Activated CD4-positive, alpha-beta T cell treated with anti-CD3 and anti-CD28 coated beads, Interleukin-2, amount 50 U/mL, for 1 hour (primary cell): ENCODE results near the gene SDHB.

Experiments used
- DNase-seq: peaks from one replicate; pipeline ENCODE4 v3.0.0-alpha.2; 2020

The SDHB gene

DNA sequence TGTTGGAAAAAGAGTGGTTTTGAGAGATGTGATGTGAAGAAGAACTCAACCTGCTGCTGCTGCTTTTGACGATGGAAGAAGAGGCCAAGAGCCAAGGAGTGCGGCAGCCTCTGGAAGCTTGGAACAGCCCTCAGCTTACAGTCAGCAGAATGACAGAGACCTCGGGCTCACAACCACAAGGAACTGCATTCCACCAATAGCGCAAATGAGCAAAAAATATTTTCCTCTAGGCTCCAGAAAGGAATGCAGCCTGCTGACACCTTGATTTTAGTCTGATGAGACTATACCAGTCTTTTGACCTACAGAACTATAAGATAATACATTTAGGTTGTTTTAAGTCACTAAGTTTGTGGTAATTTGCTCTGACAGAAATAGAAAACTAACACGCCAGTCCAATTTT is 10.2 kb downstream of the SDHB start:
- DNase-seq: no peak

DNA sequence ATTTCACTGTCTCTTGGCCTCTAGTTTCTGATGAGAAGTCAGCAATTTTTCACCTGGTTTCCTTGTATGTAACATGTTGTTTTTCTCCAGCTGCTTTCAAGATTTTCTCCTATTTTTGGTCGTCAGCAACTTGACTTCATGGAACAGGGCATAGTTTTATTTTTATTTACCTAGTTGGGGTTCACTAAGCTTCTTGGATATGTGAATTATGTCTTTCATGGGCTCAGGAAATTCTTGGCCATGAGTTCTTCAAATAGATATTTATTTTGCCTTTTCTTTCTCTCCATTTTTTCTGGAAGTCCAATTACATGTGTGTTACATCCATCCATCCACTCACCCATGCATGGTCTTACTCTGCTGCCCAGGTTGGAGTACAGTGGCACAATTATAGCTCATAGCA is 13.7 kb downstream of the SDHB start:
- DNase-seq: no peak

DNA sequence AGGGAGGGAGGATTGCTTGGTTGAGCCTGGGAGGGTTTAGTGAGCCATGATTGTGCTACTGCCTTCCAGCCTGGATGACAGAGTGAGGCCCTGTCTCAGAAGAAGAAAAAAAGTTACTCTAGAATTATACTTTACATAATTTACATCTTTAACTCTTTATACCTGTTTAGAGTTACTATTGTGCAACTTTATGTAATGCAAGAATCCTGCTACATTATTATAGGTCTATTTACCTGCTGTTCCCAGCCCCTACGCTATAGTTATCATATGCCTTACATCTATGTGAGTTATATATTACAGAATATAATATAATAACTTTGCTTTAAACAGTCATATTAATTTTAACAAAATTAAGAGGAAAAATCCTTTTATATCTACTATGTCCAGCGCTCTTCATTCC is 14.3 kb downstream of the SDHB start:
- no peak for DNase-seq

DNA sequence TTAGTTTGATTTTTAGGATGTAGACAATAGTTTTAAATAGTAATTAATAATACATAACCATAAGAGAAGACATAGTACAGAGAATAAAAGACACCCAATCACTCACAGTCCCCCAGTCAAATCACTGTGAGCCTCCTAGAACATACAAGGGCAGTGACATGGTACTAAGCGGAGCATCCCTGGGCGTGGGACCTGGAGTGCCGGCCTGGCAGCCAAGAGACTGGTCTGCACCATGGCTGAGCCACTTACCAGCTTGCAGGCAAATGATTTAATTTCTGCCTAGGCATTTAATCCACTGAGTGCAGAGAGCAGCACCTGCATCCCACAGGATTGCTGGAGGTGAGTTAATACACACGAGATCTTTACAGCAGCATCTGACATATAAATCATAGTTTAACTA is 20.4 kb downstream of the SDHB start:
- no peak for DNase-seq

DNA sequence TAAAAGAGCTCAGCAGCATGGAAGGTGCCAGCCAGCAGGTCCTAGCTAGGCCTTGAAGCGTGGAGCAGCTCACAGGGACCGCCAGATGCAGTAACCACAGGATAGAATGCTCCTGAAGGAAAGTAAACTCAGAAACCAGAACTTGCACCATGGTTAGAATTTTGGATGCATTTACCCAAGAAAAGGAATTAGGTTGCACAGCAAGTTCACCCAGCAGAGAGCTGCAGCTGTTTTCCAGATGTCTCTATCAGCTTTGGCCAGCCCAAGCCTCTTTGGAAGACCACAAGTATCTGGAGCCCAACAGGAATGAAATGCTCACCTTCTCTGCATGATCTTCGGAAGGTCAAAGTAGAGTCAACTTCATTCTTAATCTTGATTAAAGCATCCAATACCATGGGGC is 21.1 kb downstream of the SDHB start:
- DNase-seq: no peak

DNA sequence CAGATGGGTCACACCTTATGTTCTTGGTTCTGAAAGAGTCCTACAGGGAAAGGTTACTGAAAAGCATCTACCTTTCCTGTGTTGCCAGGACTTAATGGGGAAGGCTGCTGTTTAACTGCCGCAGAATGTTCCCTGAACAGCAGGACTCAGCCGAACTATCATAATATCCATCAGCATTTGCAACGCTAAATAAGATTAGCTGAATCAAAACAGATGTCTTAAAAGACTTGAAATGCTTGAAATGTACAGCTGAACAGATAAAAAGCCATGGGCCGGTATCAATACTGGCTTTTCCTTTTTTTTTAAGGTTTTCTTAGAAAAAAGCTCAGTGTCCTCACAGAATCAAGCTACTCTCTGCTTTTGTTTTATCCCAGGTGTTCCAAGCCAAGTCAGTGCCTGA is 22.4 kb downstream of the SDHB start:
- no peak for DNase-seq

DNA sequence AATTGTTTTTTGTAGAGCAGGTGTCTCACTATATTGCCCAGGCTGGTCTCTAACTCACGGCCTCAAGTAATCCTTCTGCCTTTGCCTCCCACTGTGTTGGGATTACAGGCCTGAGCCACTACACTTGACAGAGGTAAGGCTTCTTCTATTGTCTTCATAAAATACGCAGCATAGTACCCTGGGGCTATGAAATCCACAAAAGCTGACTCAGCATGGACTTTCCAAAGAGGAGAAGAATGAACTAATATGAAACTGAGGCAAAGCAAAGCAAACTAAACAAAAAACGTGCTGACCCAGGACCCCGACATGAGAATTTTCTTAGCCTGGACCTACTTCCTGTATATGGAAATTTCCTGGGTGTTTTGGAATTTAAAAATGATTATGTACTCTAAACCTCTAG is 23.6 kb downstream of the SDHB start:
- DNase-seq: no peak

DNA sequence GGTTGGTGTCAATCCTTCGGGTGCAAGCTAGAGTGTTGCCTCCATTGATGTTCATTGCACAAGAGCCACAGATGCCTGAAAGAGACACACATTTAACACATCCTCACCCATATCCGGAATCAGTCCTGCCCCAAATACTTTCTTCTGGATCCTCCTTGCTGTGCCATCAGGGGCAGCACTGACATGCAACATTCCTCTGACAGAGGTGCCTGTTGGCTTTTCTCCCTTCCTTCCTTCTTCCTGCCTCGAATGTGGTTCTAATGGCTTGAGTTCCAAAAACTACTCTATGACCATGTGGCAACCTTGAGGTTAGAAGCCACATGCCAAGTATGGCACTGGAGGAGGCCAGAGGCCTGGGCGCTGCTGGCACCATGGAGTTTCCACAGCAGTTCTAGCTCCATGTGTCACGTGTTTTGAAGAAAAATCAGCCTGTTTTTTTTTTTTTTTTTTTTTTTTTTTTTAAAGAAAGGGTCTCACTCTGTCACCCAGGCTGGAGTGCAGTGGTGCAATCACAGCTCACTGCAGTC is 25.1 kb downstream of the SDHB start:
- DNase-seq: no peak

DNA sequence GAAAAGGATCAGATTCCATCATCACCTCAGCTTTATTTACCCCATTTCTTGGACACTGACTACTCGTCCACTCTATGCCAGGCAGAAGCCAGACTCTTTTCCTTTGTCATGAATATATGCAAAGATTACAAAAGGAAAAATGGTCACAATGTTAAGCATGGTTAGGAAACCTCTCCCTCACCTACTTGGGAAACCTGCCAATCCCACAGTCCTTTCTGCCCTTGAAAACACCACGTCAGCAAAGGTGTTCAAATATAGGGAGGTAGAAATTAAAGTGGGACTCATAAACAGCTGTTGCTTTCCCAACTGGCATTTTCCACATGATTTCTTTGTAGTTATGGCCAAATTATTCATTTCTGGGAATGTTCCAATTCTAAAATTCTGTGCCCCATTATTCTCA is 25.9 kb downstream of the SDHB start:
- DNase-seq: no peak

DNA sequence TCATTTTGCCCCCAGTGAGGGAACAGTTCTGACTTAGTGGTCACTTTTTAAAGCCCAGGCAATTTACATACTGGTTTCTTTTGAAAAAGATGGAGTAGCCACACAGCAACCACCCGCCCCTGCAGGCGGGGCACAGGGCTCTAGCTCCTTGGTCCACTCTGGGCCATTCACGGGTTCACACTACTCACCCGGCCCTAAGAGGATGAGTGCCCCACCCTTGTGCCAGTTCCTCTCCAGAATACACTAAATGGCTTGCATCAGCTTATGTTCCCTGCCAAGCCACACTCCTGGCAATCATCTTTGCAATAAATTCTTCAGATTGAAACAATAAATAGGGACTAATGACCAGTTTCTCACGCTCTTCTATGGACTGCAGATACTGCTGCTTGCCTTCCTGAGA is 26.4 kb downstream of the SDHB start:
- no peak for DNase-seq

DNA sequence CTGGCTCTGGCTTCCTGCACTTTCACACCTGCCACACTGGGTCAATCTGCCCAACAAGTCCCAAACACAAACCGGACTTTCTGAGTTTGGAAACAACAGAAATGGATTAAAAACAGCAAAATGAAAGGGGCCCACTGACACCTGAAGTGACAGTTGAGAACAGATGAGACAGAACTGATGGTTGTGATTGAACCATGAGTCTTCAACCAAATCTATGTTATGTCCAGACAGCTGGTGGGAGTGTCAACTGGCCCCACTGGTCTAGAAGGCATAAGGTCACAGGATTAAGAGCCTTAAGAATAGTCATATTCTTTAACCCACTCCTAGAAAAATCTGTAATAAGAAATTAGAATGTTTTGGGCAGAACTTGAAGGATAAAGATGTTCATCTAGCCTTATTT is 29.1 kb downstream of the SDHB start:
- no peak for DNase-seq

DNA sequence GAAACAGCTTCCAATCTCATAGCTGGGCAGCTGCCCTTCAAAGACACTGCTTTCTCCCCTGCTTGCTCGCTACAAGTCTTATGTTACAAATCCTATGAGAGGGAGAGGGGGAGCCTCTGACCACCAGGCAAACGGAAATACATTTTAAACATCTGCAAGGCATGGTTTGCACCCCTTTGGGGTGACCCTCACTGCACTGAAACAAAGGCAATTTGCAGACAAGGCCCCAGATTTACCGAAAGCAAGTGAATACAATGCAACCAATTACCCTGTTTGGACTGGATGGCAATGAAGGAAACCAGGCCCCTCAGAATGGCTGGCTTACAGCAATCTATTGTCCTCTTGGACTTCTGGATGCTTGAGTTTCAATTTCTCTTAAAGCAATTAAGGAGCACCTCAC is 30.3 kb downstream of the SDHB start:
- DNase-seq: no peak

DNA sequence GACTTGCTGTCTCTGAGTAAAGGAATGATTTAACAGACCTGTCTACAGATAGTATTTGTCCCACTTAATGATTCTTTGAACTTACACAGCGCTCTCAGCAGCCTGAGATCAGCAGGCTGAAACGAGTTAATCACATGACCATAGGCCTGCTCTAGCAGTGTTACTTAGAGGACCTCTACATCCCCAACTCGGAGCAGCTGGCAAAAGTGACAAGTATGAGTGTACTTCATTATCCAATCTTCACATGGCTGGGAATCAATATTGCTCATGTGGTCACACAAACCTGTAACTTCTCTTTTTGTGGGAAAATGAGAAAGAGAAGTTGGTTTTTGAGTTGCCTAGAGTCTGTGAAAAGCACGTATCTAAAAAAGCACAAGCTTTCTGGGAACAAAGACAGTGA is 30.7 kb downstream of the SDHB start:
- DNase-seq: no peak

DNA sequence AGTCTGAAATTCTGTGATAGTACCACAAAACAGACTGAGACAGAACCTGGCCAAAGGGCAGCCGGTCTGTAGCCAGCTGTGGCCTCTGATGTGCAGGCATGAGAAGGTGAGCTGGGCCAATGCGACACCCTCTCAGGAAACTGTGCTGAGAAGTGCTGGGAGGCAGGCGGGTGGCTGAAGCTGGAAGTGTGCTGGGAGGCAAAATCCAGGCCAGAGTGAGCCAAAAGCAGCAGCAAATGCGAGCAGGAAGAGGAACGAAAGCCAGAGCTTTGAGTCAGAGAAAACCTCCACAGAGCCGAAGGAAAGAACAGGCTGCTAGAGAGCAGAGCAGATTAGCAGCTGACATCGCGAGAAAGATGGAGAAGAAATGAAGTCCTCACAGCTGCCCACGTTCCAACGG is 31.9 kb downstream of the SDHB start:
- DNase-seq: no peak

DNA sequence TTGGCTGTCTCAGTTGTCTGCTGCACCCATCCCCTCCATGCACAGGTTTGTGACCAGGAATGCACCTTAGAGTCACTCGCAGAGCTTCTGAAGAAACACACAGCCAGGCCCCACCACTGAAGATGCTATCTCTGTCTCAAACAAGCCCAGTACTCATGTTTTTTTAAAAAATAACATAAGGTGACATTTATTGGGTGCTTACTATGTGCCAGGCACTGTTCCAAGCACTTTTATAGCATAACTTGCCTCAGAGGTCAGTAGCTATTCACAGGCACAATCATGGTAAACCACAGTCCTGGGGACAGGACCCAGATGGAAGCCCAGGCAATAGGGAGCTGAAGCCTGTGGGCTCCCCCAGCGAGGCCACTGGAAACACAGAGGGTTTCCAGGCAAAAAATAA is 33.3 kb downstream of the SDHB start:
- no peak for DNase-seq

DNA sequence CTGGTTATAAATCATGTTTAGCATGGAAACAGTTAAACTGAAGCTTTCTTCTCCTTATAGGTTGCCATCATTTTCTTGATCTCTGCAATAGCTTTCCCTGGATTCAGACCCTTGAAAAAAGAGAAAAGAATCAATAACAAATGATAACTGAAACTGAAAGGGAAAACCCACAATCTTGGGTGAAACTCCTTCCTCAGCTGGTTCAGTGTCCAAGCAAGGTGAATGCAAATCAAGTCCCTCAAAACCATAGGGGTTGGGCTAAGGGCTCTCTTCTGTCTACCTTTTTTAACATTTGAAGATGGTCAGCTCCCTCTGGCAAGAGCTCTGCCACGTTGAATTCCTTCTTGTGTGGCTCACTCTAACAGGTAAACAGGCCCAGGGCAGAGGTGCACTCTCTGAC is 35.0 kb downstream of the SDHB start:
- no peak for DNase-seq

DNA sequence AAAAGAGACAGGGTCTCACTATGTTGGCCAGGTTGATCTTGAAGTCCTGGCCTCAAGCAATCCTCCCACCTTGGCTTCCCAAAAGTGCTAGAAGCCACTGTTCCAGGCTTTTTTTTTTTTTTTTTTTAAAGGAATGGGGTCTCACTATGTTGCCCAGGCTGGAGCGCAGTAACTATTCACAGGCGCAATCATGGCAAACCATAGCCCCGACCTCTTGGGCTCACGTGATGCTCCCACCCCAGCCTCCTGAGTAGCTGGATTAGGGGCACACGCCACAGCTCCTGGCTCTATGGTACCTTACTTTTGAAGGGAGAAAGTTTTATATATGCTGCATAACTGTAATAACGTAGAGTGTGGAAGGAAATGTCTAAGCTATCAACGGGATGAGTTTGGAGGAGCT is 36.4 kb downstream of the SDHB start:
- DNase-seq: no peak

DNA sequence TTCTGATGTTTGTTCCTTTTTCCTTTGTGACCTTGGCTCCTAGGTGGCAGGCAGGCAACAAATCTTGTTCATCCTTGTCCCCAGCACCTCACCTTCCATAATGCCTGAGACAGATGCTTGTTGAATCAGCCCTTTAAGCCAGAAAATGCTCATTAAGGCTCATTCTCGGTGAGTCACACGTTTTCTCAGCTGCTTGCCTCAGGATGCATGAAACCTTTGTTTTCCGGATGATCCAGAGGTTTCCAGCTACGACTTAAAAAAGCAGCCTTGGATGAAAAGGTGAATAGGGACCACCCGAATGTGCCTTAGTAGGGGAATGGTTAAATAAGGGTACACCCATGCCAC is 37.5 kb downstream of the SDHB start:
- no peak for DNase-seq

DNA sequence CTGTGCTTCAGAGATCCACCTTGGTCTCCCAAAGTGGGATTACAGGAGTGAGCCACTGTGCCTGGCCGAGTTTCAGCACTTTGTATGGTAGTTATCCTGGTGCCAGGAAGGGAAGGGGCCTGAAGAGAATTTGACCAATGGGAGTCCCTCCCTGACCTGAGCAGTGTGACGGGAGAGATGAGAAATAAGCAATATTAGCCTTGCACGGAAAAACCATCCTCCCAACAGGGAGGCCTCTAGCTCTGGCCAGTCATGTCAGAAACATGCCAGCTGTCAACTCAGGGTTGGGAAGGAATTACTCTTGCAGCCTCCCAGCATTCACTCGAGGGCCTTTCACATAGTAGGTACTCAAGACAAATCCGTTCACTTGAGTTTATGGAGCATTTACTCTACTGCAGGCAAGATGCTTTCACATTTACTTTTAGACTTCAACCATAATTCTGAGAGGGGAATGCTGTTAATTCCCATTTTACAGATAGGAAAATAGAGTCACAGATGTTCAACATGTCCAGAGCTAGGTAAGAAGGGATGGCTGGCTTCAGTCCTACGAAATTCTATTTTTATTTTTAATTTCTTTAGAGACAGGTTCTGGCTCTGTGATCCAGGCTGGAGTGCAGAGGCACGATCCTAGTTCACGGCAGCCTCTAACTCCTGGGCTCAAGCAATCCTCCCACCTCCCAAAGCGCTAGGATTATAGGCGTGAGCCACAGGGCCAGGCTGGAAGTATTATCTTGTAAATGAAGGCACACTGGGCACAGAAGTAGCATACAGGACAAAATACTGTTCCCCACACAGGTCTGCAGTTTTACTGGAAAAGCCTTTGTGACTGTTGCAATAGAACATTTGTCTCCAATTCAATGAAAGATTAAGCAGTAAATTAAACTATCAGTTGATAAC is 38.9 kb downstream of the SDHB start:
- no peak for DNase-seq

DNA sequence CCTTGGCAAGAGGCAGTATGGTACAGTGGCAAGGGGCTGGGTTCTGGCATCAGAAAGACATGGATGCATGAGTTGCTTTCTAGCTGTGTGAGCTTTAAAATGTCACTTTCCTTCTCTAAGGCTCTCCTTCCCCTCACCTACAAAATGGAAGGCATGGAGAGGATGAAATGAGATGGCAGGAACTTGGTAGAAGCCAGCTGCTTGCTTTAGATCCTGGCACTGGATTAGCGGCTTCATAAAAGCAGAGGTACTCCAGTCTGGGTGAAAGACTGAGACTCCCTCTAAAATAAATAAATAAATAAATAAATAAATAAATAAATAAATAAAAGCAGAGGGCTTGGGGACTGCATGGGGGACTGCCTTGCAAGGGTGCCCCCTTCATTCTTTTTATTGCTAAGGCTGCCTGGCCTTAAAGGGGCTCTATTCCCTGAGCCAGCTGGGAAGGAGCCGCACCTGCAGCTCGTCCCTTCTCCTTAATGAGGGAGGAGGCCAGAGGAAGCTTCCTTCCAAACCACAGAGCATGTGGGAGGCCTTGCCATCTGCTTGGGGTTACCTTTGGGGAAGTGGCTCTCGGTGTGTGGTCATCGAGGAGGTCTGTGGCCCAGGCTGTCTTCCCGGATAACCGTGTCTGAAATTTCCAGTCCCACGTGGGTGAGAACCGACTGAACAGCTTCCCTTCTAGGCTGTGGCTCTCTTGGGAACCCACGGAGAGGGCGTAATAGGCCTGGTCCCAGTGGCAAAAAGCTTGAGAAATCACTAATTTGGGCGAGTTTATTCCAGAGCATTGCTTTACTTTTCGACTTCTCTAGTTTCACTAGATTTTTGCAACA is 40.1 kb downstream of the SDHB start:
- no peak for DNase-seq

DNA sequence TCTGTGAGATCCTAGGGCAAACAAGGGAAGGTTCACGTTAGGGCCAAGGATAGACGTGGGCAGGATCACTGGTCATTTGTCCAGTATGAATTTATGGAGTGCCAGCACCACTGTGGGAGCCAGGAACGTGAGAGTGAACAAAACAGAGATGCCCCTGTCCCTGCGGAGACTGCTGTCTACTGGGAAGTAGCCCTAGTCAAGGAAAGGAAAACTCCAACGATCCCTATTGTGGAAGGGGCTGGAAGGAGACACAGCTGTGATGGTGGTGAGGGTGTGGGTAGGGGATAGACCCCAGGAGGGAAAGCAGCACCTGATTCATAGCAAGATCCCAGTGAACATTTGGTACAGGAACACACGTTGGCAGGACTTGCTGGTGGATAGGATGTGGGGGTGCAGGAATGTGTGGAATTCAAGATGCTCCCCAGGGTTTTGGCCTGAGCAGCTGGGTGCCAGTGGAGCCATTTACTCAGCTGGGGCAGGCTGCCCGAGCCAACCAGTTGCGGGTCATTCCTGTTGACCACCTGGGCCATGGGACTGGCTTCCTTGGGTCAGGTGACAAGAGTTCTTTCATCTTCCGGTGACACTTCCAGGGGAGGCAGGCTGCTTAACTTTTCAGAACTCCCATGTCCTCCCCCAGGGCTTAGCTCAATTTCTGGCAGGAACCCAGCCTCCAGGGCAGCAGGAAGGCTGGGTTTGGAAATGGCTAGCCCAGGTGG is 40.9 kb downstream of the SDHB start:
- DNase-seq: no peak

DNA sequence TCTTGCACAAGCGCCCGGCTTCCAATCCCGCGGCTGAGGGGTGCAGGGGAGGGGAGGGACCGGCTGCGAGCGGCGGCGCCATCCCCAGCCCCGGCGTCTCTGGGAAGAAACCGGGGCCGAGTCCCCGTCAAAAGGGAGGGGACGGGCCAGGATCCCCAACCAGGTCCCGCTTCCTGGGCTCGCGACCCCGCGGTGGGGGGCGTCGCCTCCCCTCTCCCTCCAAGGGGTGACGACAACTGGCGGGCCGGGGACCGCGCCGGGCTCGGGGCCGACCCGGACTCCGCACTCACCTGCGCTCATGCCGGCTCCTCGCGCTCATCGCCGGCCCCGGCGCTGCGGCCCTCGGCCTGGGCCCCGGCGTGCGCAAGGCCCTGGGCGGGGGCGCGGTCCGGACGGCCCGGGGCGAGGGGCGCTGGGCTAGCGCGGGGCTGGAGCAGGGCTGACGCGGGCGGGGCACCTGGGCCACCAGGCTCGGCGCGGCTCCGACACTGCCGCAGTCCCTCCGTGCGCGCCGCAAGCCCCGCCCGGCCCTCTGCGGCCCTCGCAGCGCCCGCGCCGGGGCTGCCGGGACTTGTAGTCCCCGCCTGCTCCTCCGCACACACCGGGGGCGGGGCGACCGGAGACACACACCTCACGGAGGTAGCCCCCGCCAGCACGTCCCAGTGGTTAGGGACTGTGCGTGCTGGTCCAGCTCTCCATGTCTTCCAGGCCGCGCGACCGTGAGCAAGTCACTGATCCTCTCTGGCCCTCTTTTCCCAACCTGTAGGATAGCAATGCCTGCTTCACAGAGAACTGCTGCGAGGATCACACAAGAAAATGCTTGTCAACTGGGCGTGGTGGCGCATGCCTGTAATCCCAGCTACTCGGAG is 42.2 kb downstream of the SDHB start, which contains the start of gene ATP13A2:
TSS of gene ATP13A2 (minus strand) at position 490 of the 869 bp plus-strand sequence. CDS start at position 300, 190 bp downstream.
- peak; percentile 79 for DNase-seq
